Measurements from ENCODE around the gene ZNF423. TPM values are rescaled to one million over a fixed set of nuclear protein-coding genes. Genes with fewer than 3 reads are reported as not detected.

Gene ZNF423
- total RNA-seq, 6 experiments from 2014 or later, result 0.43 to 1.2 (median 0.89) TPM

DNA sequence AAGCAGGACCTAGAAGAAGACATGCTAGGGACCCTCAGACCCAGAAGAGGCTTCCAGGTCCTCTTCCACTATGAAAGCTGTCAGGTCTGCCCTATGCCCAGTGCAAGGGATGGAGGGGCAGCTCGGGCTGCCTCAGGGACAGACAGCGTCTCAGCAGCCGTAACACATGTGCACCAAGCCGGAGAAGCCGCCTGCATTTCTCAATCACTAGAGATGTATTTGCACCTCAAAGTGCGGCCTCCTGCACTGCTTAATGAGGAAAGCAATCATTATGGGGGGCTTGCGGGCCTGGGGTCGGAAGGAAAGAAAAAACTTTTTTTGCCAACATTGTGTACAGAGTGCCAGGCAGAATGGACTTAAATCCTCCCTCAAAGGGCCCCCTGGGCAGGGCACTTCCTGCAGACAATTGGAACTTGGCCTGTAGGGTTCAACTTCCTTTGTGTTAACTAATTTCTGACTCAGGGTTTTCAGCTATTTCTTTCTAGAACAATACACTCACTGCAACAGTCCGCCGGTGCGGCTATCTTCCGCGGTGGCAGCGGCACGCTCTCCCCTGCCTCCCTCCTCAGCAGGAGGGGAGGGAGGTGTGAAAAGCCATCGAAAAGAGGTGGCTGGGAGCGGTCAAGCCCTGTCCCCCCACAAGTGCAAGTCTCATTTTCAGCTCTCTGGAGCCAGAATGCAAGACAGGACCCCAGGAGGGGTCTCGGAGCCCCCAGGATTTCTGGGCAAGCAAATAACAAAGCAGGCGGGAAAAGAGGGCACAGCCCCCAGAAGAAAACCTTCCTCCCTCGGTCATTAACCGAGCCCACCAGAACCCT, 101.2 kb downstream of the ZNF423 start:
- no peak for TF ChIP-seq POLR2A (IDR thresholded peaks at IDR 0.05)
- TF ChIP-seq, protein P1, sequence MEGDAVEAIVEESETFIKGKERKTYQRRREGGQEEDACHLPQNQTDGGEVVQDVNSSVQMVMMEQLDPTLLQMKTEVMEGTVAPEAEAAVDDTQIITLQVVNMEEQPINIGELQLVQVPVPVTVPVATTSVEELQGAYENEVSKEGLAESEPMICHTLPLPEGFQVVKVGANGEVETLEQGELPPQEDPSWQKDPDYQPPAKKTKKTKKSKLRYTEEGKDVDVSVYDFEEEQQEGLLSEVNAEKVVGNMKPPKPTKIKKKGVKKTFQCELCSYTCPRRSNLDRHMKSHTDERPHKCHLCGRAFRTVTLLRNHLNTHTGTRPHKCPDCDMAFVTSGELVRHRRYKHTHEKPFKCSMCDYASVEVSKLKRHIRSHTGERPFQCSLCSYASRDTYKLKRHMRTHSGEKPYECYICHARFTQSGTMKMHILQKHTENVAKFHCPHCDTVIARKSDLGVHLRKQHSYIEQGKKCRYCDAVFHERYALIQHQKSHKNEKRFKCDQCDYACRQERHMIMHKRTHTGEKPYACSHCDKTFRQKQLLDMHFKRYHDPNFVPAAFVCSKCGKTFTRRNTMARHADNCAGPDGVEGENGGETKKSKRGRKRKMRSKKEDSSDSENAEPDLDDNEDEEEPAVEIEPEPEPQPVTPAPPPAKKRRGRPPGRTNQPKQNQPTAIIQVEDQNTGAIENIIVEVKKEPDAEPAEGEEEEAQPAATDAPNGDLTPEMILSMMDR (IDR thresholded peaks at IDR 0.05), result no peak
- no peaks in the 10 kb centered on the region for H3K9me3 ChIP-seq
- peak in 1 of 3 donors; percentile 29 for DNase-seq
- peak; percentile 72 to 84 (median 78) for ATAC-seq
- H3K4me1 ChIP-seq, result no peaks in the 10 kb centered on the region
- WGBS (ENCODE audit: insufficient coverage, low coverage, low lambda C conversion rate, missing lambda C conversion rate), result 10% methylated on average over 15 of the region's 21 CpGs
- H3K27ac ChIP-seq, result peak overlapping the region in 1 of 3 donors; percentile 24
- no peaks in the 10 kb centered on the region for H3K27me3 ChIP-seq
- intact Hi-C loops (cut with DNase I), result no loop called here
- peak overlapping the region in 2 of 3 donors; percentile 8 to 15 for H3K4me3 ChIP-seq
- H3K36me3 ChIP-seq, result no peaks in the 10 kb centered on the region

DNA sequence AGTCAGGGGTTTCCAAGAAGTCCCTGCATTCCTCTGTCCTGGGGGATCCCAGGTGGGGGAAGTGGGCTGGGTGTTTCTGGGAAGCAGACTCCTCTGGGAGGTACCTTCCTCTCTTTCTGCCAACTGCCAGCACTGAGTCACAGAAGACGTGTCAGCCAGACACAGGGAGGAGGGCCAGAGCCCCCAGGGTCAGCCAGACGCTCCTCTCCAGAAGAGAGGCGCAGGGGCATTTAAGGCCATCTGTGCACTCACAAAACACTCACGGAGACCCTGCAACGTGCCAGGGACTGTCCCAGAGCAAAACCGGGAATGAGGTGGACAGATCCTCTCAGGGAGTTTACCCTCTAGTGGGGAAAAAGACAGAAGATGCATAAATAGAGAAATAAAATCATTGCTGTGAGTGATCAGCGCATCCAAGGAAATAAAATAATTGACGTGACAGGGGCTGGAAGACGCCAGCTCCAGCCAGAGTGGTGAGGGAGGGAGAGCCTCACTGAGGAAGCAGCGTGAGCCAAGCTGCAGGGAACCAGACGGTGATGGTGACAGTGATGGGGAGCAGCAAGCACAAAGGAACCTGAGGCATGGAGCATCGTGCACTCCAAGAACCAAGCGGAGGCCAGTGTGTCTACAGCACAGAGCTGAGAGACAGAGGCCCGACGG, 105.4 kb downstream of the ZNF423 start:
- intact Hi-C loops (cut with DNase I), result no loop called here
- Histone ChIP-seq H3K4me3 (no peak overlapping the region), H3K27ac (no peak overlapping the region), H3K4me1 (no peaks in the 10 kb centered on the region), H3K9me3 (no peaks in the 10 kb centered on the region), H3K27me3 (no peaks in the 10 kb centered on the region), H3K36me3 (no peaks in the 10 kb centered on the region)
- ATAC-seq, result no peak
- 47% methylated on average over 10 of the region's 15 CpGs for WGBS (ENCODE audit: insufficient coverage, low coverage, low lambda C conversion rate, missing lambda C conversion rate)
- no peak for DNase-seq
- TF ChIP-seq, protein P1 (IDR thresholded peaks at IDR 0.05), result no peak
- no peak for TF ChIP-seq POLR2A (IDR thresholded peaks at IDR 0.05)

DNA sequence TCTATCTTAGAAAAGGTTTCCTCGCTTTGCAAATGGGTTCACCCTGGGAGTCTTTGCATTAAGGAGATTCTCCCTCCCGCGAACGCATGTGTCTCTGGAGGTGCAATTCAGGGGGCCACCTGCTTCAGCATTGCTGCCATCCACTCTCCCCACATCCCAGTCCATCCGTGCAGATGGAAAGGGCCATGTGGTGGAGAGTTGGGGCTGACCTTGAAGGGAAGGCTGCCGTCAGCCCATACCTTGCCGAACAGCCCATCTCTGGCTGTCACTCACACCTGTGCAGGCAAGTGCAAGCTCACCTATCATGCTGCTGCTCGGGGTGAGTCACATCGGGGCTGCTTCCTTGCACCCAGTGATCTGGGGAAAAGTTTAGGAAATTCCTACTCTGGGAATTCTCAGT, 106.1 kb downstream of the ZNF423 start:
- H3K36me3 ChIP-seq, result no peaks in the 10 kb centered on the region
- H3K27me3 ChIP-seq, result no peaks in the 10 kb centered on the region
- TF ChIP-seq, protein P1 (IDR thresholded peaks at IDR 0.05), result no peak
- TF ChIP-seq POLR2A (IDR thresholded peaks at IDR 0.05), result no peak
- no peak overlapping the region for H3K27ac ChIP-seq
- ATAC-seq (no peak), DNase-seq (no peak)
- intact Hi-C loops (cut with DNase I), result no loop called here
- H3K9me3 ChIP-seq, result no peaks in the 10 kb centered on the region
- WGBS (ENCODE audit: insufficient coverage, low coverage, low lambda C conversion rate, missing lambda C conversion rate), result 48% methylated on average over 8 of the region's 9 CpGs
- H3K4me1 ChIP-seq, result no peaks in the 10 kb centered on the region
- H3K4me3 ChIP-seq, result no peak overlapping the region

DNA sequence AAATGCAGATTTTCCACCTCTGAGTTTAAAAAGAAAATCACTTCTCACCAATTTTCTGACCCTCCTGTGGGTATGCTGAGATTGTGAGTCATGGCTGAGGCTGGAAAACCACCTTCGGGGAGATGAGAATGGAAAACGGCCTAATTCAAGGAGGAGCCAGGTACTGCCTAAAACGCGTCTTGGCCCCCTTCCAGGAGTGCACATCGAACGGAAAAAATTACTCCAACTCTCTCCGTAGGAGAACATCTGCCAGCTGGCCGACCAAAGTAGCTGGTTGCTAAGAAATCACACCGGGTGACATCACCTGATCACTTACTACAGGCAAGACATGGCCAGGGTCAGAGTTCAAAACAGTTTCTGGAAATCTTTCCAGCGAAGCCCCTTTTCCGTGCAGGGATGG, 107.6 kb downstream of the ZNF423 start:
- no peak overlapping the region for H3K4me3 ChIP-seq
- intact Hi-C loops (cut with DNase I), result no loop called here
- H3K9me3 ChIP-seq, result no peaks in the 10 kb centered on the region
- H3K4me1 ChIP-seq, result no peaks in the 10 kb centered on the region
- TF ChIP-seq, protein P1 (IDR thresholded peaks at IDR 0.05), result no peak
- TF ChIP-seq POLR2A (IDR thresholded peaks at IDR 0.05), result no peak
- 53% methylated on average over 9 of the region's 11 CpGs for WGBS (ENCODE audit: insufficient coverage, low coverage, low lambda C conversion rate, missing lambda C conversion rate)
- no peak overlapping the region for H3K27ac ChIP-seq
- no peaks in the 10 kb centered on the region for H3K36me3 ChIP-seq
- ATAC-seq (no peak), DNase-seq (no peak)
- no peaks in the 10 kb centered on the region for H3K27me3 ChIP-seq

Data from right lobe of liver (tissue), 6 donors.